ENCODE results near the gene SUOX. TPM values are rescaled to one million over a fixed set of nuclear protein-coding genes. Genes with fewer than 3 reads are reported as not detected.

Gene SUOX
- total and polyA plus RNA-seq, 2 of the 4 experiments (the other 2 are of a cell fraction), result 17.8 to 19.4 TPM

DNA sequence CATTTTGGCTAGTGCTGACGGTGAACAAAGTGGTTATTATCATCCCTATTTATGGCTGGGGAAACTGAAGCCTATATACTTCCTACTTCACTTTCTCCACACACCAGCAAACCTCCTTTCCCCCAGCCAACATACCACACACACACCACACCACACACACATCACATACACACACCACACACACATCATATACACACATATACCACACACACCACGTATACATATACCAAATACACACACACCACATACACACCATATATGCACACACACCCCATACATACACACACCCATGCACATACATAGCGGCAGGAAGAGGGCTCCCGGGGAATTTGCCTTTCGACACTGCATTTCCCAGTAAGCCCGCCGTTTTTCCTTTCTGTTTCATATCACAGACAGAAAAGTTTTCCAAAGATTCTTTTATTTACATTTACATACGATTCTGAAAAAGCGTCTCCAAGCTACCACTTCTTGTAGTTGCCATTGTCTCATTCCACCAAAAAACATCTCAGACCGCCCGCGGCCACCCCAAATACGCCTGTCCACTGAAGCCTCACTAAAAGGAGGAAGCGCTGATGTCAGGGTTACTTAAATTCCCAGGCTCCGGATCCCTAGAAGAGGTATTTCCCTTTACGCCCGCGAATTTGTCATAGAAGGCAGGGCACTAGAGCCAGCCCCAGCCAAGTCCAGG is 24.0 kb upstream of the SUOX start:
- intact Hi-C loops (cut with micrococcal nuclease) (loop anchor here (1.0 kb wide), 1 partner anchor 235 kb away; no protein-coding TSS in a partner anchor), dilution Hi-C loops (cut with HindIII; ENCODE audit: low sequenced_read_pairs, unreplicated experiment) (no loop called here), in situ Hi-C loops (cut with MboI; ENCODE audit: low sequenced_read_pairs) (no loop called here)
- peak overlapping the region; percentile 98 for H2BK5ac ChIP-seq (ENCODE audit: low read depth, low read length, poor library complexity, severe bottlenecking)
- H3K4ac ChIP-seq (ENCODE audit: low read depth, low read length), result peak overlapping the region; percentile 97
- ChIA-PET POLR2A (ENCODE audit: unreplicated experiment) (interaction anchor here (1.0 to 1.2 kb wide), 2 partner anchors 9 to 71 kb away, joined by 4 to 13 read pairs; no protein-coding TSS in a partner anchor), CTCF (interaction anchor here (0.6 kb wide), 1 partner anchor 57 kb away, joined by 3 read pairs; no protein-coding TSS in a partner anchor)
- no peaks in the 10 kb centered on the region for H3K9me3 ChIP-seq (ENCODE audit: control insufficient read depth, insufficient read depth, low read length)
- BruUV-seq (replicated peaks), result TSS peak; percentile 66
- peak overlapping the region; percentile 99; the same call in 2 of the 3 replicates for H2BK15ac ChIP-seq (ENCODE audit: low read depth, low read length)
- TF ChIP-seq FOS (IDR thresholded peaks at IDR 0.05; ENCODE audit: low read depth, low read length), result no peak
- 0 out of 2 replicates have a peak, but pooled peaks have one; percentile 44 for TF ChIP-seq CHD1 (IDR thresholded peaks at IDR 0.05; ENCODE audit: low read depth, low read length)
- TF ChIP-seq, protein P1, sequence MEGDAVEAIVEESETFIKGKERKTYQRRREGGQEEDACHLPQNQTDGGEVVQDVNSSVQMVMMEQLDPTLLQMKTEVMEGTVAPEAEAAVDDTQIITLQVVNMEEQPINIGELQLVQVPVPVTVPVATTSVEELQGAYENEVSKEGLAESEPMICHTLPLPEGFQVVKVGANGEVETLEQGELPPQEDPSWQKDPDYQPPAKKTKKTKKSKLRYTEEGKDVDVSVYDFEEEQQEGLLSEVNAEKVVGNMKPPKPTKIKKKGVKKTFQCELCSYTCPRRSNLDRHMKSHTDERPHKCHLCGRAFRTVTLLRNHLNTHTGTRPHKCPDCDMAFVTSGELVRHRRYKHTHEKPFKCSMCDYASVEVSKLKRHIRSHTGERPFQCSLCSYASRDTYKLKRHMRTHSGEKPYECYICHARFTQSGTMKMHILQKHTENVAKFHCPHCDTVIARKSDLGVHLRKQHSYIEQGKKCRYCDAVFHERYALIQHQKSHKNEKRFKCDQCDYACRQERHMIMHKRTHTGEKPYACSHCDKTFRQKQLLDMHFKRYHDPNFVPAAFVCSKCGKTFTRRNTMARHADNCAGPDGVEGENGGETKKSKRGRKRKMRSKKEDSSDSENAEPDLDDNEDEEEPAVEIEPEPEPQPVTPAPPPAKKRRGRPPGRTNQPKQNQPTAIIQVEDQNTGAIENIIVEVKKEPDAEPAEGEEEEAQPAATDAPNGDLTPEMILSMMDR (conservative IDR thresholded peaks at IDR 0.05; ENCODE audit: low read depth, low read length), result no peak
- TF ChIP-seq CEBPB (IDR thresholded peaks at IDR 0.05; ENCODE audit: low read depth, low read length), result peak; percentile 24; the same call in 1 of the 2 replicates
- TF ChIP-seq POLR2A (IDR thresholded peaks at IDR 0.05; ENCODE audit: low read depth, low read length), result peak; percentile 84; the same call in 1 of the 2 replicates
- 0 out of 2 replicates have a peak, but pooled peaks have one; percentile 35 for TF ChIP-seq MAZ (IDR thresholded peaks at IDR 0.05; ENCODE audit: borderline replicate concordance, low read depth, low read length)
- H3K4me2 ChIP-seq (ENCODE audit: low read depth, low read length), result peak overlapping the region; percentile 91
- peak overlapping the region; percentile 2; the same call in 1 of the 2 replicates for H2BK20ac ChIP-seq (ENCODE audit: low read depth, low read length)
- peak overlapping the region; percentile 58 for H4K5ac ChIP-seq (ENCODE audit: low read depth, low read length)
- peak overlapping the region; percentile 60 for H3K27ac ChIP-seq (ENCODE audit: insufficient read depth, low read length)
- DNase-seq (peak; percentile 53), ATAC-seq (ENCODE audit: low read depth) (no peak)
- peak overlapping the region; percentile 81 for H3K14ac ChIP-seq (replicated peaks; ENCODE audit: low read depth, low read length)
- H3K23ac ChIP-seq (ENCODE audit: low read depth, low read length), result peak overlapping the region; percentile 97
- peaks cover 6% of the 10 kb centered on the region; the same call in 1 of the 2 replicates for H3K9me1 ChIP-seq (ENCODE audit: insufficient read depth, low read length)
- peaks cover 5% of the 10 kb centered on the region for H3K4me1 ChIP-seq (ENCODE audit: control insufficient read depth, insufficient read depth, low read length)
- no peaks in the 10 kb centered on the region for H3K27me3 ChIP-seq (ENCODE audit: control insufficient read depth, insufficient read depth, low read length)
- peak overlapping the region; percentile 85 for H3K9ac ChIP-seq (ENCODE audit: low read depth, low read length)
- H3K56ac ChIP-seq (ENCODE audit: extremely low read depth, insufficient read depth, low read length), result peak overlapping the region; percentile 71
- peaks cover 11% of the 10 kb centered on the region; the same call in 1 of the 2 replicates for H4K20me1 ChIP-seq (ENCODE audit: insufficient read depth, low read length)
- peak overlapping the region; percentile 61 for H3K4me3 ChIP-seq (ENCODE audit: insufficient read depth, low read depth, low read length)
- peak overlapping the region; percentile 84 for H2BK120ac ChIP-seq (ENCODE audit: low read depth, low read length)
- peaks cover 5% of the 10 kb centered on the region for H3K36me3 ChIP-seq (ENCODE audit: control insufficient read depth, insufficient read depth, low read length)
- peak overlapping the region; percentile 88 for H4K91ac ChIP-seq (ENCODE audit: insufficient read depth, low read depth, low read length)
- H2AK9ac ChIP-seq (replicated peaks; ENCODE audit: low read depth, low read length, poor library complexity), result peak overlapping the region; percentile 86
- H2AFZ ChIP-seq (replicated peaks; ENCODE audit: low read length, poor library complexity), result peak overlapping the region; percentile 69
- H3K18ac ChIP-seq (ENCODE audit: low read depth, low read length), result peak overlapping the region; percentile 58
- H2AK5ac ChIP-seq (ENCODE audit: low read depth, low read length), result peak overlapping the region; percentile 100
- peaks cover 12 to 67% of the 10 kb centered on the region in 2 experiments; a peak in 3 of 4 replicates for H3K79me1 ChIP-seq (ENCODE audit: low read depth in 1 of 2, low read length in 2 of 2)
- peak overlapping the region; percentile 74 to 98 for H4K8ac ChIP-seq (ENCODE audit: low read depth in 2 of 2, low read length in 2 of 2)
- WGBS, 2 experiments (ENCODE audit: extremely low coverage in 2 of 2, insufficient read length in 1 of 2), result 3% methylated on average over 5 of the region's 18 CpGs; no CpG with 5 or more reads in 1 of the 2 experiments

Data from IMR-90 (cell line).